Neuronal stem cell (in vitro differentiated cells): ENCODE measurements around the gene SYNDIG1.

ENCODE experiments used
- DNase-seq: peaks from one replicate; pipeline ENCODE4 v3.0.0-alpha.2; 2013; ENCODE audit warnings: low spot score
- H2AFZ ChIP-seq: one replicate; pipeline ENCODE4 v1.6.1; 2013; ENCODE audit warnings: mild to moderate bottlenecking, low read length, inconsistent platforms
- H2AK5ac ChIP-seq: 2 replicates; pipeline ENCODE4 v1.6.1; 2013; ENCODE audit warnings: low read depth, mild to moderate bottlenecking, inconsistent platforms, low read length, moderate library complexity, mixed read lengths
- H2BK120ac ChIP-seq: 2 replicates; pipeline ENCODE4 v1.6.1; 2013; ENCODE audit warnings: low read depth, mild to moderate bottlenecking, inconsistent platforms, low read length, moderate library complexity, mixed read lengths
- H2BK12ac ChIP-seq: one replicate; pipeline ENCODE4 v1.6.1; 2013; ENCODE audit warnings: low read length, inconsistent platforms
- H2BK15ac ChIP-seq: 2 replicates; pipeline ENCODE4 v1.6.1; 2013; ENCODE audit warnings: mild to moderate bottlenecking, low read length, inconsistent platforms, mixed read lengths
- H2BK5ac ChIP-seq: one replicate; pipeline ENCODE4 v1.6.1; 2013; ENCODE audit warnings: inconsistent platforms, mild to moderate bottlenecking, low read length, moderate library complexity
- H3K14ac ChIP-seq: one replicate; pipeline ENCODE4 v1.6.1; 2013; ENCODE audit warnings: low read length, inconsistent platforms
- H3K18ac ChIP-seq: 2 replicates; pipeline ENCODE4 v1.6.1; 2013; ENCODE audit warnings: low read length, inconsistent platforms
- H3K23ac ChIP-seq: 2 replicates; pipeline ENCODE4 v1.6.1; 2013; ENCODE audit warnings: low read depth, mild to moderate bottlenecking, mixed read lengths, low read length, inconsistent platforms; ENCODE audit not compliant: poor library complexity
- H3K27ac ChIP-seq: replicated peaks from 3 replicates; pipeline ENCODE4 v1.5.1; 2013; ENCODE audit warnings: low read length, inconsistent platforms
- H3K27me3 ChIP-seq, 3 experiments: 2 replicates each; pipeline ENCODE4 v1.6.1; 2013; ENCODE audit warnings: low read length in 3 of 3, mild to moderate bottlenecking in 2 of 3, inconsistent platforms in 1 of 3, low read depth in 1 of 3, mixed read lengths in 1 of 3, moderate library complexity in 1 of 3; ENCODE audit not compliant: control insufficient read depth in 3 of 3, insufficient read depth in 3 of 3
- H3K36me3 ChIP-seq, 2 donors: replicated peaks in 1 of 2; 2 replicates each; pipeline ENCODE4 v1.6.1; 2013; ENCODE audit warnings: low read length in 2 of 2; ENCODE audit not compliant: control insufficient read depth in 2 of 2, insufficient read depth in 2 of 2
- H3K4ac ChIP-seq: 2 replicates; pipeline ENCODE4 v1.6.1; 2013; ENCODE audit warnings: inconsistent platforms, mild to moderate bottlenecking, low read length, moderate library complexity
- H3K4me1 ChIP-seq, 2 donors: 1 replicate in 1 of 2; 2 replicates in 1 of 2; pipeline ENCODE4 v1.6.1; 2013; ENCODE audit warnings: low read length in 2 of 2, low read depth in 1 of 2; ENCODE audit not compliant: control insufficient read depth in 2 of 2, insufficient read depth in 1 of 2
- H3K4me2 ChIP-seq: one replicate; pipeline ENCODE4 v1.6.1; 2013; ENCODE audit warnings: mild to moderate bottlenecking, low read length, inconsistent platforms; ENCODE audit not compliant: insufficient read depth, poor library complexity, severe bottlenecking
- H3K4me3 ChIP-seq, 2 donors: 2 replicates each; pipeline ENCODE4 v1.5.1; 2013; ENCODE audit warnings: low read length in 2 of 2, mild to moderate bottlenecking in 2 of 2, inconsistent platforms in 1 of 2, moderate library complexity in 1 of 2
- H3K79me1 ChIP-seq: one replicate; pipeline ENCODE4 v1.6.1; 2013; ENCODE audit warnings: low read depth, mild to moderate bottlenecking, inconsistent platforms, low read length, moderate library complexity
- H3K9ac ChIP-seq: one replicate; pipeline ENCODE4 v1.6.1; 2013; ENCODE audit warnings: mild to moderate bottlenecking, low read depth, low read length, inconsistent platforms; ENCODE audit not compliant: poor library complexity
- H3K9me3 ChIP-seq, 2 donors: replicated peaks in 1 of 2; 2 replicates each; pipeline versions ENCODE3 to v1.6.1; 2013; ENCODE audit warnings: low read length in 2 of 2, mild to moderate bottlenecking in 2 of 2, inconsistent platforms in 1 of 2, low read depth in 1 of 2, mixed read lengths in 1 of 2, moderate library complexity in 1 of 2; ENCODE audit not compliant: control insufficient read depth in 2 of 2, insufficient read depth in 1 of 2
- H4K8ac ChIP-seq: one replicate; pipeline ENCODE4 v1.6.1; 2013; ENCODE audit warnings: low read depth, mild to moderate bottlenecking, inconsistent platforms, low read length, moderate library complexity
- H4K91ac ChIP-seq: one replicate; pipeline ENCODE4 v1.6.1; 2013; ENCODE audit warnings: low read length, low read depth, mild to moderate bottlenecking, inconsistent platforms; ENCODE audit not compliant: poor library complexity
- WGBS, 2 donors: extraction: QIAGEN DNeasy Blood & Tissue Kit; methylation state at CpG; one replicate each; pipeline ENCODE4 v1.1.7; 2013; ENCODE audit warnings: missing lambda C conversion rate in 2 of 2, mixed read lengths in 1 of 2; ENCODE audit not compliant: insufficient read length in 2 of 2, insufficient replicate concordance in 1 of 2; ENCODE audit errors: extremely low coverage in 2 of 2; 5-methylcytosine and 5-hydroxymethylcytosine counted together

SYNDIG1 gene

GRCh38 chr20:24649787-24650490 is 180.5 kb downstream of the SYNDIG1 start:
- Histone ChIP-seq H3K4ac (no peak overlapping the region), H2BK12ac (no peak overlapping the region), H4K8ac (no peak overlapping the region), H2AK5ac (no peak overlapping the region), H3K18ac (no peak overlapping the region), H3K4me2 (no peak overlapping the region), H2BK5ac (no peak overlapping the region), H2AFZ (no peak overlapping the region), H4K91ac (no peak overlapping the region), H3K36me3 (no peaks in the 10 kb centered on the region), H3K23ac (no peak overlapping the region), H3K14ac (no peak overlapping the region), H3K27ac (no peak overlapping the region), H3K9ac (no peak overlapping the region), H3K27me3 (no peaks in the 10 kb centered on the region), H3K4me3 (no peak overlapping the region), H3K79me1 (no peaks in the 10 kb centered on the region), H3K4me1 (no peaks in the 10 kb centered on the region), H2BK120ac (no peak overlapping the region), H3K9me3 (no peaks in the 10 kb centered on the region), H2BK15ac (no peak overlapping the region)
- no peak for DNase-seq
- WGBS, 2 donors = no CpG with 5 or more reads among the region's 11 CpGs

DNA sequence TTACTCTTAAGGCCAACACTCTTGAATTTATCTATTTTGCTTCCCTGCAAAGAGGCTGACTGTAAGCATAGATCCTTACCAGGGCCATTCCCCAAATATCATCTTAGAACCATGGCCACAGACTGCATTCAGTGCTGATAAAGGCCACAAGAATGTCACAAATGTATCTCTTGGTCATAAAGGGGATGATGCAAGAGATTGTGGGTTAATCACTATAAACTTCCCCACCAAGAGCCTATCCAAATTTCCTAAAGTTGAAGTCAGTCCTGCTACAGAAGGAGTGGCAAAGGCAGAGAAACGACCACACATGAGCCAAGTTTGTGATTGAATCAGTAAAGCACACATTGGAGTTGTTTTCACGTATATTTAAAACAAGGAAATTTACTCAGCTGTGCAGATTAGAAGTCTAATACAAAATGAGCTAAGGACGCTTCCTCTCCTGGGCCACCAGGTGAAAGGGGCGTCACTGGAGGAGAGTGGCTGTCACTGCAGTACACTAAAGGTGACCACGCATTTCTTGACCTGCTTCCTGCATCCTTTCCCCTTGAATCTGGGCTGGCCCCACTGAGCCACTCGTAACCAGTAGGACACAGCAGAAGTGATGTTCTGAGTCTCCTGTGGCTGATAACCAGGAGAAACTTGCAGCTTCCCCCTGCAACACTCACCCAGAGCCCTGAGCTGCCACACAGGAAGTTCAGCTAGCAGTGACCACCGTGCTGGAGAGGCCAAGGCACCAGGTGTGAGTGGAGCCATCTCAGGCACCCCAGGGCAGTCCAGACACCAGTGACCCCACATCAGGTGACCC is 181.9 kb downstream of the SYNDIG1 start:
- DNase-seq = no peak
- H4K91ac ChIP-seq = no peak overlapping the region
- no peak overlapping the region for H2BK5ac ChIP-seq
- no peak overlapping the region for H3K14ac ChIP-seq
- H3K4me2 ChIP-seq = no peak overlapping the region
- no peak overlapping the region for H3K4ac ChIP-seq
- WGBS, 2 donors = no CpG with 5 or more reads among the region's 7 CpGs
- no peak overlapping the region for H2AFZ ChIP-seq
- H3K36me3 ChIP-seq = no peaks in the 10 kb centered on the region
- H2AK5ac ChIP-seq = peak overlapping the region; percentile 16
- H3K9ac ChIP-seq = no peak overlapping the region
- H3K79me1 ChIP-seq = no peaks in the 10 kb centered on the region
- no peak overlapping the region for H2BK12ac ChIP-seq
- H3K27me3 ChIP-seq = no peaks in the 10 kb centered on the region
- H3K18ac ChIP-seq = peak overlapping the region; percentile 68
- H3K4me1 ChIP-seq = no peaks in the 10 kb centered on the region
- no peak overlapping the region for H3K4me3 ChIP-seq
- H2BK120ac ChIP-seq = no peak overlapping the region
- H3K23ac ChIP-seq = no peak overlapping the region
- H4K8ac ChIP-seq = no peak overlapping the region
- no peak overlapping the region for H2BK15ac ChIP-seq
- H3K27ac ChIP-seq = no peak overlapping the region
- no peaks in the 10 kb centered on the region for H3K9me3 ChIP-seq

- no peak for DNase-seq
- H3K36me3 ChIP-seq = no peaks in the 10 kb centered on the region
Measured at GRCh38 chr20:24651976-24652345, 182.5 kb downstream of the SYNDIG1 start.

GRCh38 chr20:24653306-24653705 is 183.9 kb downstream of the SYNDIG1 start:
- H3K9ac ChIP-seq = no peak overlapping the region
- H3K23ac ChIP-seq = peak overlapping the region; percentile 3
- no peaks in the 10 kb centered on the region for H3K9me3 ChIP-seq
- H2BK5ac ChIP-seq = no peak overlapping the region
- no peak overlapping the region for H2AFZ ChIP-seq
- H3K4me1 ChIP-seq = no peaks in the 10 kb centered on the region
- H3K4me2 ChIP-seq = no peak overlapping the region
- H2BK12ac ChIP-seq = no peak overlapping the region
- H3K79me1 ChIP-seq = no peaks in the 10 kb centered on the region
- no peak overlapping the region for H3K27ac ChIP-seq
- no peaks in the 10 kb centered on the region for H3K36me3 ChIP-seq
- no peak overlapping the region for H2AK5ac ChIP-seq
- H2BK15ac ChIP-seq = no peak overlapping the region
- DNase-seq = no peak
- peak overlapping the region; percentile 78 for H3K18ac ChIP-seq
- H4K8ac ChIP-seq = no peak overlapping the region
- no CpG with 5 or more reads among the region's 5 CpGs for WGBS, 2 donors
- no peak overlapping the region for H4K91ac ChIP-seq
- no peaks in the 10 kb centered on the region for H3K27me3 ChIP-seq
- no peak overlapping the region for H3K4me3 ChIP-seq
- H2BK120ac ChIP-seq = no peak overlapping the region
- H3K4ac ChIP-seq = no peak overlapping the region
- peak overlapping the region; percentile 77 for H3K14ac ChIP-seq

More at GRCh38 chr20:24651976-24652345, 182.5 kb downstream of the SYNDIG1 start:
- WGBS, 2 donors = no CpG with 5 or more reads among the region's 4 CpGs
- no peak overlapping the region for H2BK15ac ChIP-seq
- H3K27me3 ChIP-seq = no peaks in the 10 kb centered on the region
- no peaks in the 10 kb centered on the region for H3K79me1 ChIP-seq
- no peak overlapping the region for H2BK5ac ChIP-seq
- no peak overlapping the region for H4K91ac ChIP-seq
- H2AFZ ChIP-seq = no peak overlapping the region
- no peak overlapping the region for H3K27ac ChIP-seq
- no peak overlapping the region for H3K4me2 ChIP-seq
- no peak overlapping the region for H2BK120ac ChIP-seq
- no peak overlapping the region for H3K9ac ChIP-seq
- H3K9me3 ChIP-seq = no peaks in the 10 kb centered on the region
- H3K23ac ChIP-seq = no peak overlapping the region
- no peak overlapping the region for H3K4me3 ChIP-seq
- no peak overlapping the region for H3K4ac ChIP-seq
- H2AK5ac ChIP-seq = no peak overlapping the region
- H3K18ac ChIP-seq = no peak overlapping the region
- no peak overlapping the region for H3K14ac ChIP-seq
- H3K4me1 ChIP-seq = no peaks in the 10 kb centered on the region
- H4K8ac ChIP-seq = no peak overlapping the region
- no peak overlapping the region for H2BK12ac ChIP-seq
